K562 (cell line): ENCODE data around the gene ANKRD27. TPM values are rescaled to one million over a fixed set of nuclear protein-coding genes. Genes with fewer than 3 reads are reported as not detected.

Source experiments
- BCLAF1 ChIP-seq, 2 experiments: fragments of 450-650 bp in 1 of 2; IDR thresholded peaks; 2 replicates each; pipeline ENCODE4 v1.6.1; 2011 to 2017; ENCODE audit warnings: low read depth in 2 of 2, antibody characterized with exemption in 1 of 2, borderline replicate concordance in 1 of 2, low read length in 1 of 2, mild to moderate bottlenecking in 1 of 2, mixed read lengths in 1 of 2; ENCODE audit not compliant: control insufficient read depth in 1 of 2
- CHCHD3 ChIP-seq: fragments of 250-450 bp; sonication (Bioruptor Pico); IDR thresholded peaks from 2 replicates; pipeline ENCODE4 v2.1.2; 2022; ENCODE audit warnings: mild to moderate bottlenecking
- CREM ChIP-seq: IDR thresholded peaks from 2 replicates; pipeline ENCODE4 v1.6.1; 2014; ENCODE audit warnings: antibody characterized with exemption, low read depth
- E2F4 ChIP-seq: sonication (generic); formaldehyde crosslinking; IDR thresholded peaks from 2 replicates; pipeline ENCODE4 v1.8.0; 2022; ENCODE audit warnings: mild to moderate bottlenecking, low read depth, missing genetic modification reagents
- GATAD2A ChIP-seq: fragments of 450-650 bp; IDR thresholded peaks from 2 replicates; pipeline ENCODE4 v1.6.1; 2017
- HOXB6 ChIP-seq: fragments of 250-450 bp; sonication (Bioruptor Pico); IDR thresholded peaks from 2 replicates; pipeline ENCODE4 v1.5.1; 2022; ENCODE audit warnings: mild to moderate bottlenecking, borderline replicate concordance
- MED1 ChIP-seq: sonication (generic); formaldehyde crosslinking; IDR thresholded peaks from 2 replicates; pipeline ENCODE4 v1.8.1; 2023; ENCODE audit warnings: missing genetic modification reagents, borderline replicate concordance
- NONO ChIP-seq, 2 experiments: fragments of 200-400 bp in 1 of 2; fragments of 450-650 bp in 1 of 2; formaldehyde crosslinking in 1 of 2; IDR thresholded peaks; 2 replicates each; pipeline ENCODE4 v1.6.1; 2017; ENCODE audit warnings: low read depth in 2 of 2, mild to moderate bottlenecking in 2 of 2, moderate library complexity in 2 of 2, low read length in 1 of 2
- POLR2A ChIP-seq: fragments of 450-650 bp; conservative IDR thresholded peaks from 2 replicates; pipeline ENCODE4 v1.6.1; 2016
- RBM34 ChIP-seq: fragments of 200-400 bp; formaldehyde crosslinking; IDR thresholded peaks from 2 replicates; pipeline ENCODE4 v1.6.1; 2018; ENCODE audit warnings: low read length, borderline replicate concordance; ENCODE audit not compliant: insufficient read depth
- SMAD1 ChIP-seq: fragments of 150-350 bp; IDR thresholded peaks from 2 replicates; pipeline ENCODE4 v1.6.1; 2014; ENCODE audit warnings: low read length, low read depth; ENCODE audit not compliant: partially characterized antibody
- TEAD2 ChIP-seq: fragments of 450-650 bp; IDR thresholded peaks from 2 replicates; pipeline ENCODE4 v1.6.1; 2016; ENCODE audit warnings: missing genetic modification characterization, control low read depth, missing compliant biosample characterization
- TEAD4 ChIP-seq, 2 experiments: sonication (generic) in 1 of 2; formaldehyde crosslinking in 1 of 2; IDR thresholded peaks; 2 replicates each; pipeline versions ENCODE4 v1.6.1 to v1.8.0; 2012 to 2022; ENCODE audit warnings: borderline replicate concordance in 1 of 2, inconsistent platforms in 1 of 2, low read length in 1 of 2, mild to moderate bottlenecking in 1 of 2, missing genetic modification reagents in 1 of 2
- UBTF ChIP-seq, 2 experiments: IDR thresholded peaks; 2 replicates each; pipeline ENCODE4 v1.6.1; 2012; ENCODE audit warnings: improper control_type of control experiment in 2 of 2, low read depth in 2 of 2, low read length in 2 of 2, borderline replicate concordance in 1 of 2
- ZBTB1 ChIP-seq: sonication (generic); formaldehyde crosslinking; IDR thresholded peaks from 2 replicates; pipeline ENCODE4 v1.8.1; 2023; ENCODE audit warnings: missing genetic modification reagents, low read depth, mild to moderate bottlenecking, borderline replicate concordance
- ZNF143 ChIP-seq: sonication (generic); formaldehyde crosslinking; IDR thresholded peaks from 2 replicates; pipeline ENCODE4 v1.9.0; 2022; ENCODE audit warnings: mild to moderate bottlenecking, missing genetic modification reagents
- ZNF507 ChIP-seq: conservative IDR thresholded peaks from 2 replicates; pipeline ENCODE4 v1.6.1; 2017; ENCODE audit warnings: missing genetic modification characterization, missing compliant biosample characterization
- ZNF639 ChIP-seq, 2 experiments: fragments of 200-800 bp in 1 of 2; sonication (Bioruptor generic) in 1 of 2; sonication (generic) in 1 of 2; formaldehyde crosslinking in 1 of 2; IDR thresholded peaks in 1 of 2; conservative IDR thresholded peaks in 1 of 2; 2 replicates each; pipeline versions ENCODE4 v1.5.0 to v1.6.1; 2016 to 2020; ENCODE audit warnings: missing compliant biosample characterization in 1 of 2, missing genetic modification characterization in 1 of 2, missing genetic modification reagents in 1 of 2
- ZNF644 ChIP-seq: fragments of 200-800 bp; sonication (Bioruptor generic); IDR thresholded peaks from 2 replicates; pipeline ENCODE4 v1.6.1; 2016; ENCODE audit warnings: low read depth, missing genetic modification characterization, missing compliant biosample characterization
- polyA plus RNA-seq, 8 experiments: library from polyadenylated mRNA; depleted of rRNA in 4 of 8; stranded (reverse) in 5 of 8; unstranded in 3 of 8; fragments of >200 nt; fragmentation: Nextera tagmentation in 2 of 8; fragmentation: Illumina TruSeq in 1 of 8; extraction: Ambion mirVana in 2 of 8; extraction: Trizol in 1 of 8; gene quantifications; 2 replicates each; pipeline versions ENCODE4 v1.2.1 to v1.2.3, GENCODE V29; 2011 to 2014; ENCODE audit warnings: inconsistent platforms in 1 of 8, missing spikeins in 1 of 8
- total RNA-seq, 7 experiments: library from RNA; depleted of rRNA in 6 of 7; stranded (reverse); fragments of >200 nt in 6 of 7; fragmentation: Illumina TruSeq in 2 of 7; extraction: Trizol in 2 of 7; gene quantifications; 2 replicates each; pipeline versions ENCODE4 v1.2.1 to v1.2.3, GENCODE V29; 2011 to 2021; ENCODE audit warnings: low replicate concordance in 1 of 7

The ANKRD27 gene
- total and polyA plus RNA-seq, 9 of the 15 experiments (the other 6 are each of a cell fraction or from before 2014, with no cell fraction given), result 5.3 to 71.3 (median 54.2) TPM

GRCh38 chr19:32691291-32691951 is 16.4 kb upstream of the ANKRD27 start, which contains the start of gene NUDT19 (continued):
- no peak for TF ChIP-seq ZNF143 (CRISPR knock-in tag)
- peak; percentile 77 for TF ChIP-seq CREM
- no peak; the same call in 1 of the 2 replicates for TF ChIP-seq TEAD4 (IDR thresholded peaks at IDR 0.05; ENCODE audit: low read length)
- TF ChIP-seq TEAD4 (CRISPR knock-in tag; IDR thresholded peaks at IDR 0.05; ENCODE audit: borderline replicate concordance), result no peak
- TF ChIP-seq TEAD2 (tag), result no peak
- TF ChIP-seq MED1 (CRISPR knock-in tag), result no peak
- TF ChIP-seq ZBTB1 (CRISPR knock-in tag), result no peak
- no peak for TF ChIP-seq UBTF (IDR thresholded peaks at IDR 0.05; ENCODE audit: borderline replicate concordance in 1 of 2, low read depth in 2 of 2, low read length in 2 of 2)
- TF ChIP-seq E2F4 (CRISPR knock-in tag), result no peak
- no peak for TF ChIP-seq ZNF644 (tag)
- TF ChIP-seq ZNF639 (CRISPR knock-in tag; conservative IDR thresholded peaks at IDR 0.05 in 1 of 2, IDR thresholded peaks at IDR 0.05 in 1 of 2), result 0 out of 4 replicates have a peak, but pooled peaks of 1 of the 2 experiments have one; percentile 8
- TF ChIP-seq SMAD1, result peak; percentile 8
- TF ChIP-seq BCLAF1 (IDR thresholded peaks at IDR 0.05; ENCODE audit: borderline replicate concordance in 1 of 2, control insufficient read depth in 1 of 2, low read depth in 2 of 2, low read length in 1 of 2), result no peak
- TF ChIP-seq NONO (IDR thresholded peaks at IDR 0.05; ENCODE audit: low read depth in 2 of 2, low read length in 1 of 2), result no peak; a peak in 1 of 4 replicates
- peak; percentile 84 for TF ChIP-seq POLR2A
- TF ChIP-seq CHCHD3 (CRISPR knock-in tag), result no peak
- TF ChIP-seq ZNF507 (tag), result no peak
- no peak for TF ChIP-seq GATAD2A
- TF ChIP-seq HOXB6 (CRISPR knock-in tag), result no peak
- TF ChIP-seq RBM34, result no peak
